GM21717 (cell line): Measurements from ENCODE around the gene TTBK1.

Experiments
- ATAC-seq: cut with Tn5 transposase; IDR thresholded peaks from one replicate; pipeline ENCODE4 v1.9.1; 2021; ENCODE audit warnings: mild to moderate bottlenecking, moderate library complexity; ENCODE audit not compliant: unreplicated experiment

The TTBK1 gene

DNA sequence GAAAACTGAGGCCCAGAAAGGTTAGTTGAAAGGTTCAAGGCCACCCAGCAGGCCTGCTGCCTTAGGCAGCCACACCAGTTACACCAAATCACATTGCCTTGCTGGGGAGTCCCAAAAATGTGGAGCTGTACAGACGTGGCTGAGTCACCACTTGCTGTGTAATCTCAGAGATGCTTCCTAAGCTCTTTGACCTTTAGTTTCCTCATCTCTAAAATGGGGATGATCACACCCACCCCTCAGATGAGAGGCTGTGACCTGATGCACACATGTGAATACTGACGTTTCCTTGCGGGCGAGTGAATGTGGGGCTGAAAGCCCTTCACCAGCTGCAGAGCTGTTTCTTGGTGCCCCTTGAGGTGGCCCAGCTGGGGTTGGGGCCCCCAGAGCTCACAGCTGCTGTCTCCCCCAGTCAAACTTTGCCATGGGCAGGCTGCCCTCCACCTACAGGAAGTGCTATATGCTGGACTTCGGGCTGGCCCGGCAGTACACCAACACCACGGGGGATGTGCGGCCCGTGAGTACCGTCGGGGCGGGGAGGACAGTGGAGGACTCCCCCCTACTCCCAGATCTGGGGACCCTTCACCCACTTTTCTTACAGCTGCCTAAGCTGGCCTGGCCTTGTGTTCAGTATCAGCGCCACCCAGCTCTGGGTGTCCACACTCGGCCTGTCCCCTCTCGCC, 11.0 kb downstream of the TTBK1 start:
- ATAC-seq, result no peak

DNA sequence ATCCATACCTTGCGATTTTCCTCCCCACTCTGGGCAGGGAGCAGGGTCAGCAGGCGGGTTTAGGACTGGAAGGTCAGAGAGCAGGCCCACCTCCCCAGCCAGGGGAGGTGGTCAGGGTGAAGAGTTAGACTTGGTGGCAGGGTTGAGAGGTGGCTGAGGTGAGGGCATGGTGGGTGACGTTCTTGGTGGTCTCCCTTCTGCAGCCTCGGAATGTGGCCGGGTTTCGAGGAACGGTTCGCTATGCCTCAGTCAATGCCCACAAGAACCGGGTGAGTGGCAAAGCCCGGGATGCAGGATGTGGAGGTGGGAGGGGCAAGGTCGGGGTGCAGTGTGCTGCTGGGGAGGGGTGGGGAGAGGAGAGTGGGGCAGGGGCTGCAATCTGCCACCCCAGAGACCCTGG, 11.6 kb downstream of the TTBK1 start:
- no peak for ATAC-seq

DNA sequence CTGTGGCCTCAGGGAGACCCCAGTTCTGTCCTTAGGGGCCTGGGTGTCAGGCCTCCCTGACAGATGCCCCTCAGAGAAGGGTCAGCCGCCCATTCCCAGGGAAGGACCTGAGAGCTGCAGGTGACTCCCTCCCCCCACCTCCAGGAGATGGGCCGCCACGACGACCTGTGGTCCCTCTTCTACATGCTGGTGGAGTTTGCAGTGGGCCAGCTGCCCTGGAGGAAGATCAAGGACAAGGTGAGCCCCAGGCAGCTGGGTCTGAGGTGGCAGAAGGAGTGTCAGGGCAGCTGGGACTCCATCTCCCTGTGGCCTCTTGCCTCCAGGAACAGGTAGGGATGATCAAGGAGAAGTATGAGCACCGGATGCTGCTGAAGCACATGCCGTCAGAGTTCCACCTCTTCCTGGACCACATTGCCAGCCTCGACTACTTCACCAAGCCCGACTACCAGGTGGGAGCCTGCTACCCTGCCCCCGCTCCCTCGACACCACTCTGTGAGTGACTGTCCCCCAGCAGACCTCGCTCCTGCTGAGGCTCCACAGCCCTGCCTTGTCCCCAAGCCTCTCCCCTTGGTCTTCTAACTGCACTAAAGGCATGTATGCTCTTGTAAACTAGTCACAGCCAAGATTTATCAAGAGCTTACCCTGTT, 12.2 kb downstream of the TTBK1 start:
- ATAC-seq, result no peak

DNA sequence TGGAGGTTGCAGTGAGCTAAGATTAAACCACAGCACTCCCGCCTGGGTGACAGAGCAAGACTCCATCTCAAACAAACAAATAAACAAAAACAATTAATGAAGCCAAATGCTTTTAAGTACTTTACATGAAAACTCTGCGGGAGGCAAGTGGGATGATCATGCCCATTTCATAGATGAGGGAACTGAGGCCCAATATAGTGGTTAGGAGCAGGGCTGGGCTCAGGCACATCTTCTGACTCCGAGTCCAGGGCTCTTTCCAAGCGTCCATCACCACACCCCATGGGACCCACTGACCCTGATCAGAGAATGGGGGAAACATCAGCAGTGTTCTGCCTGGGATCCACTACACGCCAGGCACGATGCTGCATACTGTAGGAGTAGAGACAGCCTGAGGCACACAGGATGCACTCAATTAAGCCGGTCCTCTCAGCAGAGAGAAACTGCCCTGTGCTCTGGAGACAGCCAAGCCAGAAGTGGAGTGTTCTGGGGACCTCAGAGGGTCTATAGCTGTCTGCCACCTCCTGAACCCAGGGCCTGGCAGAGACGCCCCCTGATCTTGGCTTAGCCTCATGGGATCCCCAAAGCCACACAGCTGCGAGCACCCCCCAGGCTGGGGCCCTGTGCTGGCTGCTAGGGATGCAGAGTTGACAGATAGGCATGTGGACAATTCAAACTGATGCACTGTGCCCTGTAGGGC, 13.5 kb downstream of the TTBK1 start:
- no peak for ATAC-seq

DNA sequence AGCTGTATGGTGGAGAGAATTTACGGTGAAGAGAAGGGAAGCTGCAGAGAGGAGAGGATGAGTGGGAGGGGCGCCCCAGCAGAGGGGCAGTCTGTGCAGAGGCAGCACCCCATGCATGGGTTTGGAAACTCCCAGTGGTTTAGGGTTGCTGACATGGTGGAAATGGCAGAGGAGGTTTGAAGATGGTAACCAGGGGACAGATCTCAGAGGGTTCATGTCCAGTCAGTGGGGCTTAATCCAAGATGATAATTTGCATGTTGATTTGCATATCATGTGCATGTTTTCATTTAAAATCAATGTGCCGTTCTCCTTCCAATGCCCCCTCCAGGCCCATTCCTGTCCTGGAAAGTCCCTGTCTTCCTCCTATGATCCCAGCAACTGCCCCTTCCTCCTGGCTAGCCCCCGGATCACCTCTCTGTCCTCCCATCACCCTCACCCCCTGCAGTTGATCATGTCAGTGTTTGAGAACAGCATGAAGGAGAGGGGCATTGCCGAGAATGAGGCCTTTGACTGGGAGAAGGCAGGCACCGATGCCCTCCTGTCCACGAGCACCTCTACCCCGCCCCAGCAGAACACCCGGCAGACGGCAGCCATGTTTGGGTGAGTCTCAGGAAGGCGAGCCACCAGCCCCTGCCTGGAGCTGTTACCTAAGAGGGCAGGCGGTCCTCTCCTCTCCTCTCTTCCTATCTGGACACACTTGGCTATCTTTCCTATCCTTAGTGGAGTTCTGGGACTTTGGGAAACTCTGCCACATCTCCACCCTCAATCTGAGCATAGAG, 14.3 kb downstream of the TTBK1 start:
- no peak for ATAC-seq

DNA sequence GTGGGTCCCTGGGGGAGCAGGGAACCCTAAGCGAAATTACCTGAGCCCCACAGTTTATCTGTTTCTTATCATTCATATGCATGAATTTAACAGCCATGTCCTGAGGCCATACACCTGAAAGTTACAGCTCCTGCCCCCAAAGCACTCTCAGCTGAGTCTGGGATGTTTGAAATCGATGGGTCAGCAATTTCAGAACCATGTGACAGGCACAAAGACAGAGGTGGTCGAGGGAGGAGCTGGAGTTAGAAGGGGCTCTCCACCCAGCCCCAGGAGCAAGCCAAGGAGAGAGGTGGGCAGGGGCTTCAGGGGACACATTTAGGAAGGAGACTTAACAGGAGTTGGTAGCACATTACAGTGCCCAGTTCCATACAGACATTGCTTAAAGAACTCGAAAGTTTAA, 14.9 kb downstream of the TTBK1 start:
- ATAC-seq, result no peak

DNA sequence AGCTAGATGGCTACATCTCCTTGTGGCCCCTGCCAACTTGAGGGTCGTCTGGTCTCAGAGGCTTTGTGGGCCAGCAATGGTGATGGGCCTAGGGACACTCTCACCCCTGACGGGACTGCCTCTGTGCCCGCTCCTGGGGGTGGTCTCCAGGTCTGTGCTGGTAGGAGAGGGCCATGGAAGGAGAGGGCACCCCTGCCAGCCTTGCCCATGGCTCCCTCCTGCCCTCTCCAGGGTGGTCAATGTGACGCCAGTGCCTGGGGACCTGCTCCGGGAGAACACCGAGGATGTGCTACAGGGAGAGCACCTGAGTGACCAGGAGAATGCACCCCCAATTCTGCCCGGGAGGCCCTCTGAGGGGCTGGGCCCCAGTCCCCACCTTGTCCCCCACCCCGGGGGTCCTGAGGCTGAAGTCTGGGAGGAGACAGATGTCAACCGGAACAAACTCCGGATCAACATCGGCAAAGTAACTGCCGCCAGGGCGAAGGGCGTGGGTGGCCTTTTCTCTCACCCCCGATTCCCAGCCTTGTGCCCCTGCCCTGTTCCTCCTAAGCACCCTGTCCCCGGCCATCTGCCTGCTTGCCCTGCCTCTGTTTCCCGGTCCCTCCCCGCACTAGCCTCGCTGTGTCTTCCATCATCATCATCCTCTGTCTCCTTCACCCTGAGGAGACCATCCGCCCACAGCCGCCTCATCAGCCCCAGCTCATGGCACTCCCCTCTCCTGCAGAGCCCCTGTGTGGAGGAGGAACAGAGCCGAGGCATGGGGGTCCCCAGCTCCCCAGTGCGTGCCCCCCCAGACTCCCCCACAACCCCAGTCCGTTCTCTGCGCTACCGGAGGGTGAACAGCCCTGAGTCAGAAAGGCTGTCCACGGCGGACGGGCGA, 15.8 kb downstream of the TTBK1 start:
- ATAC-seq, result no peak

GRCh38 chr6:43260791-43261190, 17.5 kb downstream of the TTBK1 start:
- no peak for ATAC-seq

DNA sequence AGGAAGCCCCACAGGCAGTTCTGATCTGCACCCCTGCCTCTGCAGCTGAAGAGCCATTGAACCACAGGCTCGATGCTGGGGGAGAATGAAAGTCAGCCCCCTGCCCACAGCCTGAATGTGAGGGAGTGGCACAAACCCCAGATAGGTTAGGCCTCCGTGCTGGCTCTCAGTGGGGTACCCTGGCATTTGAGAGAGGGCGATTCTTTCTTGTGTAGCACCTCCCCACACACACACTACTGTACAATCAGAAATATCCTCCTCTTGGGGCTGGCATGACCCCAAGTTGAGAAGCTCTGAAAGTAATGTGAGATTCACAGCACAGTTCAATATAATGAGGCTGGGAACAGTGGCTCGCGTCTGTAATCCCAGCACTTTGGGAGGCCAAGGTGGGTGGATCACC, 17.9 kb downstream of the TTBK1 start:
- no peak for ATAC-seq

GRCh38 chr6:43262000-43262779, 18.9 kb downstream of the TTBK1 start:
- no peak for ATAC-seq

DNA sequence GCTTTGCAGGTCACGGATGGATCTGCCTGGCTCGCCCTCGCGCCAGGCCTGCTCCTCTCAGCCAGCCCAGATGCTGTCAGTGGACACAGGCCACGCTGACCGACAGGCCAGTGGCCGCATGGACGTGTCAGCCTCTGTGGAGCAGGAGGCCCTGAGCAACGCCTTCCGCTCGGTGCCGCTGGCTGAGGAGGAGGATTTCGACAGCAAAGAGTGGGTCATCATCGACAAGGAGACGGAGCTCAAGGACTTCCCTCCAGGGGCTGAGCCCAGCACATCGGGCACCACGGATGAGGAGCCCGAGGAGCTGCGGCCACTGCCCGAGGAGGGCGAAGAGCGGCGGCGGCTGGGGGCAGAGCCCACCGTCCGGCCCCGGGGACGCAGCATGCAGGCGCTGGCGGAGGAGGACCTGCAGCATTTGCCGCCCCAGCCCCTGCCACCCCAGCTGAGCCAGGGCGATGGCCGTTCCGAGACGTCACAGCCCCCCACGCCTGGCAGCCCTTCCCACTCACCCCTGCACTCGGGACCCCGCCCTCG, 19.6 kb downstream of the TTBK1 start:
- no peak for ATAC-seq

- peak; percentile 70 for ATAC-seq
Measured at GRCh38 chr6:43263314-43264178, 20.3 kb downstream of the TTBK1 start.

DNA sequence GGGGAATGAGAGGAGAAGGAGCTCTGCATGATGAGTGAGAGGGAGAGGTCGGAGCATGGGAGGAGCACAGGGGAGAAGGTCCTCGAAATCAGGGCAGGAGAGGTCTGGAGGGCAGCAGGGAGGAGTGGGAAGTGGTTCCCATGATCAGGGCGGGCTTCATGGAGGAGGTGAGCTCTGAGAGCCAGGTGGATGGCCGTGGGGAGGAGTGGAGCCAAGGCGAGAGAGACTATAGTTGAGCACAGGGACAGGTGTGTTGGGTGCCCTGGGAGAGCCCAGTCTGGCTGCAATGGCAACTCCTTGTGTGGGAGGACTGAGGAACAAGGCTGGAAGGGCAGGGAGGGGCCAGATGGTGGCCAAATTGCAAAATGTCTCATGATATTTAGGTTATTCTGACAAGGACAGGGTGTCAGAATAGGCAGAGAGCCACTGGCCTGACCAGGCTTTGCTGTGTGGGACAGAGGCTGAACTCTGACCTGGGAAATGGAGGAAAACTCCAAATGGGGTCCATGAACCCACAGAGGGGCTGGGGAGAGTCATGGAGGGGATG, 21.4 kb downstream of the TTBK1 start:
- no peak for ATAC-seq

DNA sequence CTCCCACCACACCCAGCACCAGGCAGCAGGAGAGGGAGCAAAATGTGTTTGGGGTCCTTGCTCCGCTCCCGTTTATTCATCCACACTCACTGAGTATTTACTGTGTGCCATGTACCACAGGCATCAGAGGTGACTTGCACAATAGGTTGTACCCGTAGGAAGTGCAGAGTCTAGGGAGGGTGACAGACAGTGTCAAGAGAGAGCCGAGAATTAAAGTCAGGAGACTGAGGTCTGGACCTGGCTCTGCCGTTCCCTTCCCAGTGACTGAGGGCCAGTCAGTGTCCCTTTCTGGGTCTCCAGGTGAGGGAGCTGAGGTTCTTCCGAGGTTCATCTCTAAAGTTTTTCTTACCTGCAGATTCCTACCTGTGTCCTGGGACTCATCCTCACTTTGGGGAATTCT, 22.3 kb downstream of the TTBK1 start:
- ATAC-seq, result no peak

GRCh38 chr6:43267619-43268354, 24.5 kb downstream of the TTBK1 start:
- ATAC-seq, result no peak

- ATAC-seq, result no peak
Measured at GRCh38 chr6:43268355-43268700, 25.0 kb downstream of the TTBK1 start.

DNA sequence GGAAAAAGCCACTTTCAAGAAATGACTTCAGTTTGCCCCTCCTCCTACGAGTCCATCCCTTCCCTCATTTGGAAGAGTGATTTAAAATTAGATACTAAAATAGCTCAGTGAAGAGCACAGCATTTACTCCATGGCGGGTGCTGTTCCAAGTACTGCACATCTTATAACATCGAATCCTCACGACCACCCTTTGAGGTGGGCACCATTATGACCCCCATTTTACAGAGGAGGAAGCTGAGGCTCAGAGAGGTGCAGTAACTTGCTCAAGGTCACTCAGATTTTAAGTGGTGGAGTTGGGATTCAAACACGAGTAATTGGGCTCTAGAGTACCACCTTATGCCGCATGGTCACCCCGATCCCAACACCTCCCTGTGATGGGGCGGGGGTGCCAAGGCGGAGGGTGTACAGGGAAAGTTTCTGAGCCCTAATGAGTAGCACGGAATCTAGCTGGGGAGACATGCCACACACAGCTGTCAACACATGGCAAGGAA, 25.5 kb downstream of the TTBK1 start:
- no peak for ATAC-seq
